ENCODE results near the gene PDCD6IP.

- no peak for TF ChIP-seq POLR2AphosphoS5 (IDR thresholded peaks at IDR 0.05)
- TF ChIP-seq CTCF (IDR thresholded peaks at IDR 0.05): no peak
- TF ChIP-seq POLR2A (IDR thresholded peaks at IDR 0.05): no peak
Observed at GRCh38 chr3:33798113-33798417, 365 bp upstream of the PDCD6IP start.

Data from prostate gland (tissue), 2 donors.